HG03108 (cell line): ENCODE results near the gene HLTF.
"Not testable (repeated sequence)": the region's sequence is repeated elsewhere in the genome, so short reads cannot be mapped to it uniquely, and the experiment has no call there.

ENCODE experiments used
- ATAC-seq: cut with Tn5 transposase; IDR thresholded peaks from one replicate; pipeline ENCODE4 v1.9.1; 2021; ENCODE audit warnings: moderate library complexity; ENCODE audit not compliant: unreplicated experiment

The HLTF gene

GRCh38 chr3:148997623-148998022, 88.7 kb downstream of the HLTF start:
- ATAC-seq, result no peak

DNA sequence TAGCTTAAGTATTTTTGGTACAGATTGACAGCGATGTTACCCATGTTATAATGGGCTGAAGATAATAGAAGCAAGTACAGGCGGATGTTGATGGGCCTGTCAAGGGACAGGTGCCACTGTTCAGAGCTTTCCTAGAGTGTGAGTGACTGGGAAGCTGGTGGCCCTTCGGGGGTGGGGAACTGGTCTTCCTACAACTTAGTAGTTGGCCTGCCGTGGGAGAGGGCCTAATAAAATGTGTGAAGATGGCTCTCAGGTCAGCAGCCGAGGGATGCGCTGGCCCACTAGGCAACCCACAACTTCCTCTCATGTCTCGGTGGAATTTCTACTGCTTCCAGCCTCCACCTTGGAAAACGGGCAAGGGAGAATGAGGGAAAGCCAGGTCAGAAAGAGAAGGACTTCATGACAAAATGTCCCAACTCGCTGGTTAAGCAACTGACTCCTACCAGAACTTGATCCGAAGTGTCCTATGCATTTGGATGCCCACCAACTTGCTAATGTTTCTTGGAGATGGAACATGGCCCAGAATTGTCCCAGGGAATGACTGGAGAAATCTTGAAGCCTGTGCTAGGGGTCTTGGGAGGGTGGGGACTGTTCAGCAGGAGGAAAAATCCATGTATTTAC, 93.6 kb downstream of the HLTF start:
- ATAC-seq, result no peak

- peak; percentile 17 for ATAC-seq
Measured at GRCh38 chr3:148992027-148992634, 94.2 kb downstream of the HLTF start.

GRCh38 chr3:148991219-148992026, 94.9 kb downstream of the HLTF start, which contains the start of gene GYG1:
Gene GYG1 (plus strand): TSS chr3:148991540. CDS start chr3:148991641, 101 bp downstream.
- ATAC-seq, result peak; percentile 80

GRCh38 chr3:148990236-148990635, 96.1 kb downstream of the HLTF start:
- ATAC-seq, result peak; percentile 34

GRCh38 chr3:148987551-148987950, 98.8 kb downstream of the HLTF start:
- ATAC-seq, result not testable (repeated sequence)

- no peak for ATAC-seq
Measured at GRCh38 chr3:148981273-148981672, 105.1 kb downstream of the HLTF start.
